SJCRH30 (cell line): ENCODE results near the gene DLL1. TPM values are rescaled to one million over a fixed set of nuclear protein-coding genes. Genes with fewer than 3 reads are reported as not detected.

Experiments used
- DNase-seq, 2 experiments: peaks; one replicate each; pipeline ENCODE4 v3.0.0-alpha.2; 2015 to 2020
- H3K27ac ChIP-seq: fragments of 250-450 bp; sonication (Bioruptor Pico); 2 replicates; pipeline ENCODE4 v1.5.1; 2020; ENCODE audit warnings: mild to moderate bottlenecking, moderate library complexity
- H3K27me3 ChIP-seq: fragments of 250-450 bp; sonication (Bioruptor Pico); 2 replicates; pipeline ENCODE4 v1.5.1; 2020; ENCODE audit warnings: mild to moderate bottlenecking, moderate library complexity
- H3K36me3 ChIP-seq: fragments of 250-450 bp; sonication (Bioruptor Pico); 2 replicates; pipeline ENCODE4 v1.5.1; 2020; ENCODE audit warnings: mild to moderate bottlenecking, moderate library complexity
- H3K4me1 ChIP-seq: fragments of 250-450 bp; sonication (Bioruptor Pico); 2 replicates; pipeline ENCODE4 v1.5.1; 2020; ENCODE audit warnings: mild to moderate bottlenecking, moderate library complexity
- H3K4me3 ChIP-seq: fragments of 250-450 bp; sonication (Bioruptor Pico); 2 replicates; pipeline ENCODE4 v1.5.1; 2020; ENCODE audit warnings: mild to moderate bottlenecking, moderate library complexity
- H3K9me3 ChIP-seq: fragments of 250-450 bp; sonication (Bioruptor Pico); replicated peaks from 2 replicates; pipeline ENCODE4 v1.5.1; 2020; ENCODE audit warnings: mild to moderate bottlenecking, moderate library complexity
- total RNA-seq: library from RNA; depleted of rRNA; stranded (reverse); fragments of >200 nt; shearing (Covaris generic); gene quantifications from 2 replicates; pipeline ENCODE4 v1.2.3, GENCODE V29; 2014; rRNA removed

Gene DLL1
- total RNA-seq, 1 experiment from 2014 or later = 12.6 TPM

DNA sequence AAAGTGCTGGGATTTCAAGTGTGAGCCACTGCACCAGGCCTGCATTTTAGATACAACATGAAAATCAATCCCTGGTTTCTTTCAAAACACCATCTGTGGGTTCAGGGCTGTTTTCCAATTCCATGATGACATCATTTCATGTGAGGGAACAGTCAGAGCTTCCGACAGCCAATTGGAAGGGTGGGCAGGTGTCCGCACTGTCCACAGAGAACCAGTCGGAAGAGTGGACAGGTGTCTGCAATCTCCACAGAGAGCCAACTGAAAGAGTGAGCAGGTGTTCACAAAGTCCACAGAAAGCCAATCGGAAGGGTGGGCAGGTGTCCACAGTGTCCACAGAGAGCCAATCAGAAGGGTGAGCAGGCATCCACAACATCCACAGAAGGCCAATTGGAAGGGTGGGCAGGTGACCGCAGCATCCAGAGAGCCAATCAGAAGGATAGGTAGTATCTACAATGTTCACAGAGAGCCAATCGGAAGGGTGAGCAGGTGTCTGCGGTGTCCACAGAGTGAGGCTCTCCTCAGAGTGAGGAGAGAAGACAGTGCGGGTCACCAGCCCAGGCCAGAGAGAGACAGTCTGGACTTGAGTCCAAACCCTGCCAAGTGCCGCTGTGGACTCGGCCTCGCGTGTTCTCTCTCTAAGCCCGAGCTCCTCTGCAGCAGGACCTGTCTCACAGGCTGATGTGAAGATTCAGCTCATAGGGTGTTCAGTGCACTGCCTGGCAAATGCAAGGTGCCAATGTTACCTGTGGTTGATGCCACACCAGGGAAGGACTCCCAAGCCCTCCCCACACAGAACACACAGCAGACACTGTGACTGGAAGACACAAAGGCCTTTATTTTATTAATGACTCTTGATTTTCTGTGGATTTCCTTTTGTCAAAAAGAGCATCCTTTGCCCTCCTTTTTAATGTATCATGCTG is 57.3 kb downstream of the DLL1 start:
- H3K4me1 ChIP-seq = peaks cover 5% of the 10 kb centered on the region; the same call in 1 of the 2 replicates
- no peaks in the 10 kb centered on the region for H3K36me3 ChIP-seq
- no peak overlapping the region for H3K27ac ChIP-seq
- no peak for DNase-seq
- no peaks in the 10 kb centered on the region for H3K9me3 ChIP-seq
- H3K27me3 ChIP-seq = no peaks in the 10 kb centered on the region; the same call in 1 of the 2 replicates
- H3K4me3 ChIP-seq = no peak overlapping the region

Other genes with a start within 250 kb of the DLL1 start
- gene FAM120B, start 15.7 kb upstream of the DLL1 start, total RNA-seq = 19.6 and 21.4 TPM in 2 replicates